Suprapubic skin (tissue), 4 donors: ENCODE measurements around the gene DNAJC5. TPM values are rescaled to one million over a fixed set of nuclear protein-coding genes. Genes with fewer than 3 reads are reported as not detected.
"Not testable (repeated sequence)": the region's sequence is repeated elsewhere in the genome, so short reads cannot be mapped to it uniquely, and the experiment has no call there.

Experiments
- DNase-seq, 2 donors: peaks; one replicate each; pipeline ENCODE4 v3.0.0-alpha.2; 2019; ENCODE audit warnings: low spot score in 2 of 2
- H3K27ac ChIP-seq: fragments of 200-600 bp; sonication (generic); one replicate; pipeline ENCODE4 v1.5.1; 2019
- H3K27me3 ChIP-seq: fragments of 200-600 bp; sonication (generic); one replicate; pipeline ENCODE4 v1.5.1; 2019
- H3K36me3 ChIP-seq: fragments of 200-600 bp; sonication (generic); one replicate; pipeline ENCODE4 v1.5.1; 2019
- H3K4me1 ChIP-seq: fragments of 200-600 bp; sonication (generic); one replicate; pipeline ENCODE4 v1.5.1; 2019
- H3K4me3 ChIP-seq: fragments of 200-600 bp; sonication (generic); one replicate; pipeline ENCODE4 v1.5.1; 2019; ENCODE audit warnings: mild to moderate bottlenecking
- H3K9me3 ChIP-seq: fragments of 200-600 bp; sonication (generic); one replicate; pipeline ENCODE4 v1.5.1; 2019
- CTCF ChIP-seq, 2 donors: fragments of 200-600 bp in 1 of 2; fragments of 450-650 bp in 1 of 2; sonication (generic) in 1 of 2; IDR thresholded peaks; one replicate each; pipeline ENCODE4 v1.5.1; 2016 to 2019; ENCODE audit warnings: antibody characterized with exemption in 2 of 2, mild to moderate bottlenecking in 1 of 2, moderate library complexity in 1 of 2
- EP300 ChIP-seq: sonication (generic); formaldehyde crosslinking; IDR thresholded peaks from one replicate; pipeline ENCODE4 v1.6.1; 2017; ENCODE audit warnings: antibody characterized with exemption
- POLR2A ChIP-seq, 2 donors: fragments of 450-650 bp; IDR thresholded peaks; one replicate each; pipeline ENCODE4 v1.6.1; 2017; ENCODE audit warnings: antibody characterized with exemption in 2 of 2, mild to moderate bottlenecking in 2 of 2, moderate library complexity in 2 of 2
- POLR2AphosphoS5 ChIP-seq, 3 donors: sonication (generic); formaldehyde crosslinking; IDR thresholded peaks; one replicate each; pipeline ENCODE4 v1.6.1; 2017; ENCODE audit warnings: antibody characterized with exemption in 3 of 3
- WGBS: methylation state at CpG from one replicate; pipeline ENCODE4 v1.1.5; 2018; 5-methylcytosine and 5-hydroxymethylcytosine counted together
- total RNA-seq, 4 donors: library from RNA; depleted of rRNA; stranded (reverse); fragments of >200 nt; gene quantifications; one replicate each; pipeline ENCODE4 v1.1.0, GENCODE V29; 2016

The DNAJC5 gene
- total RNA-seq, 4 donors from 2014 or later, result 36.4 to 62.0 (median 53.7) TPM

- peaks cover 19% of the 10 kb centered on the region for H3K4me1 ChIP-seq
- H3K27ac ChIP-seq, result no peak overlapping the region
- DNase-seq, result no peak
- H3K36me3 ChIP-seq, result peaks cover 3% of the 10 kb centered on the region
- H3K27me3 ChIP-seq, result no peaks in the 10 kb centered on the region
- no peak overlapping the region for H3K4me3 ChIP-seq
- 74% methylated on average over 16 of the region's 16 CpGs for WGBS
- H3K9me3 ChIP-seq, result no peaks in the 10 kb centered on the region
- TF ChIP-seq CTCF (IDR thresholded peaks at IDR 0.05) (no peak), POLR2AphosphoS5 (IDR thresholded peaks at IDR 0.05) (no peak), POLR2A (IDR thresholded peaks at IDR 0.05) (no peak), EP300 (no peak)
These were observed 13.2 kb downstream of the DNAJC5 start for GRCh38 chr20:63908008-63908682.

GRCh38 chr20:63911176-63911575 is 16.2 kb downstream of the DNAJC5 start:
- no peaks in the 10 kb centered on the region for H3K36me3 ChIP-seq
- no peak for DNase-seq
- no peak overlapping the region for H3K4me3 ChIP-seq
- H3K4me1 ChIP-seq, result peaks cover 22% of the 10 kb centered on the region
- H3K27ac ChIP-seq, result peak overlapping the region; percentile 28
- 27% methylated on average over 12 of the region's 12 CpGs for WGBS
- no peak for TF ChIP-seq CTCF (IDR thresholded peaks at IDR 0.05)
- no peaks in the 10 kb centered on the region for H3K9me3 ChIP-seq
- H3K27me3 ChIP-seq, result no peaks in the 10 kb centered on the region

- H3K4me3 ChIP-seq, result no peak overlapping the region
- H3K9me3 ChIP-seq, result peaks cover 3% of the 10 kb centered on the region
- no peak for DNase-seq
- 93% methylated on average over 12 of the region's 12 CpGs for WGBS
- H3K36me3 ChIP-seq, result peaks cover 11% of the 10 kb centered on the region
- H3K4me1 ChIP-seq, result peaks cover 22% of the 10 kb centered on the region
- TF ChIP-seq POLR2A (IDR thresholded peaks at IDR 0.05) (no peak), CTCF (IDR thresholded peaks at IDR 0.05) (no peak), POLR2AphosphoS5 (IDR thresholded peaks at IDR 0.05) (no peak), EP300 (no peak)
- H3K27ac ChIP-seq, result no peak overlapping the region
- H3K27me3 ChIP-seq, result no peaks in the 10 kb centered on the region
These were observed 18.8 kb downstream of the DNAJC5 start for GRCh38 chr20:63913768-63914167.

GRCh38 chr20:63915471-63915870 is 20.5 kb downstream of the DNAJC5 start:
- H3K4me1 ChIP-seq, result peaks cover 17% of the 10 kb centered on the region
- 89% methylated on average over 6 of the region's 6 CpGs for WGBS
- H3K4me3 ChIP-seq, result no peak overlapping the region
- no peak for DNase-seq
- H3K27ac ChIP-seq, result no peak overlapping the region
- peaks cover 3% of the 10 kb centered on the region for H3K9me3 ChIP-seq
- TF ChIP-seq POLR2A (IDR thresholded peaks at IDR 0.05) (no peak), CTCF (IDR thresholded peaks at IDR 0.05) (no peak), EP300 (no peak), POLR2AphosphoS5 (IDR thresholded peaks at IDR 0.05) (no peak)
- no peaks in the 10 kb centered on the region for H3K27me3 ChIP-seq
- peaks cover 17% of the 10 kb centered on the region for H3K36me3 ChIP-seq

GRCh38 chr20:63916371-63916939 is 21.5 kb downstream of the DNAJC5 start:
- not testable (repeated sequence) for DNase-seq, H3K4me3 ChIP-seq, H3K27ac ChIP-seq, H3K9me3 ChIP-seq, H3K4me1 ChIP-seq, H3K27me3 ChIP-seq
- peaks cover 19% of the 10 kb centered on the region for H3K36me3 ChIP-seq
- 89% methylated on average over 8 of the region's 8 CpGs for WGBS
